Loucy (cell line): ENCODE measurements around the gene RND3.

Experiments used
- H2AFZ ChIP-seq: fragments of 200-600 bp; sonication (generic); 2 replicates; pipeline ENCODE4 v1.6.0; 2016; ENCODE audit warnings: antibody characterized with exemption, mild to moderate bottlenecking, low read length, moderate library complexity
- H3F3A ChIP-seq: fragments of 200-600 bp; 2 replicates; pipeline ENCODE4 v1.6.0; 2016; ENCODE audit warnings: antibody characterized with exemption, low read depth, mild to moderate bottlenecking
- H3K27me3 ChIP-seq: fragments of 200-600 bp; sonication (generic); 2 replicates; pipeline ENCODE4 v1.6.1; 2014; ENCODE audit warnings: low read length, mild to moderate bottlenecking; ENCODE audit not compliant: insufficient read depth, poor library complexity, severe bottlenecking
- H3K36me3 ChIP-seq: fragments of 200-600 bp; sonication (generic); 2 replicates; pipeline ENCODE4 v1.6.1; 2016; ENCODE audit warnings: low read length; ENCODE audit not compliant: insufficient read depth
- H3K4me1 ChIP-seq: fragments of 200-600 bp; sonication (generic); 2 replicates; pipeline ENCODE4 v1.5.1; 2014; ENCODE audit warnings: low read length, mild to moderate bottlenecking; ENCODE audit not compliant: insufficient read depth, poor library complexity, severe bottlenecking
- H3K4me2 ChIP-seq: fragments of 200-600 bp; sonication (generic); 2 replicates; pipeline ENCODE4 v1.6.0; 2014; ENCODE audit warnings: antibody characterized with exemption, low read length, low read depth, mild to moderate bottlenecking; ENCODE audit not compliant: poor library complexity, severe bottlenecking
- H3K4me3 ChIP-seq: fragments of 200-600 bp; sonication (generic); 2 replicates; pipeline ENCODE4 v1.5.1; 2014; ENCODE audit warnings: low read length, mild to moderate bottlenecking, mixed read lengths; ENCODE audit not compliant: poor library complexity, severe bottlenecking
- H3K79me2 ChIP-seq: fragments of 200-600 bp; sonication (generic); 2 replicates; pipeline ENCODE4 v1.6.1; 2014; ENCODE audit warnings: low read length; ENCODE audit not compliant: insufficient read depth
- H3K9ac ChIP-seq: fragments of 200-600 bp; sonication (generic); 2 replicates; pipeline ENCODE4 v1.6.0; 2014; ENCODE audit warnings: mild to moderate bottlenecking, low read depth, low read length, moderate library complexity; ENCODE audit not compliant: poor library complexity, severe bottlenecking
- H3K9me2 ChIP-seq: fragments of 200-600 bp; sonication (generic); replicated peaks from 2 replicates; pipeline ENCODE4 v1.6.1; 2016; ENCODE audit warnings: low read depth, low read length, mixed read lengths
- H3K9me3 ChIP-seq: fragments of 200-600 bp; sonication (generic); 2 replicates; pipeline ENCODE4 v1.6.1; 2014; ENCODE audit warnings: mild to moderate bottlenecking, antibody characterized with exemption, low read length, low read depth; ENCODE audit not compliant: insufficient read depth
- H4K20me1 ChIP-seq: fragments of 200-600 bp; sonication (generic); 2 replicates; pipeline ENCODE4 v1.6.0; 2014; ENCODE audit warnings: antibody characterized with exemption, low read length, mild to moderate bottlenecking; ENCODE audit not compliant: insufficient read depth, poor library complexity, severe bottlenecking
- CTCF ChIP-seq: fragments of 200-600 bp; sonication (generic); conservative IDR thresholded peaks from 2 replicates; pipeline ENCODE4 v1.5.1; 2014; ENCODE audit warnings: mild to moderate bottlenecking, antibody characterized with exemption, low read length
- EZH2phosphoT487 ChIP-seq: fragments of 200-600 bp; IDR thresholded peaks from 2 replicates; pipeline ENCODE4 v1.6.1; 2018; ENCODE audit warnings: antibody characterized with exemption, mild to moderate bottlenecking, moderate library complexity, borderline replicate concordance

RND3 gene

GRCh38 chr2:150438041-150438440 lies 49.4 kb downstream of the RND3 start:
- no peaks in the 10 kb centered on the region for H3F3A ChIP-seq

GRCh38 chr2:150432312-150432625 lies 55.2 kb downstream of the RND3 start:
- no peaks in the 10 kb centered on the region for H3F3A ChIP-seq
- H3K4me3 ChIP-seq, result no peak overlapping the region
- H3K79me2 ChIP-seq, result no peaks in the 10 kb centered on the region
- no peak overlapping the region for H2AFZ ChIP-seq
- H4K20me1 ChIP-seq, result no peaks in the 10 kb centered on the region
- TF ChIP-seq EZH2phosphoT487 (no peak), CTCF (no peak)
- H3K27me3 ChIP-seq, result no peaks in the 10 kb centered on the region
- H3K4me2 ChIP-seq, result no peak overlapping the region
- no peaks in the 10 kb centered on the region for H3K9me2 ChIP-seq
- H3K36me3 ChIP-seq, result no peaks in the 10 kb centered on the region
- peaks cover 6% of the 10 kb centered on the region; the same call in 1 of the 2 replicates for H3K9me3 ChIP-seq
- H3K9ac ChIP-seq, result no peak overlapping the region
- H3K4me1 ChIP-seq, result peaks cover under 1% of the 10 kb centered on the region

More at GRCh38 chr2:150438041-150438440, 49.4 kb downstream of the RND3 start:
- no peak overlapping the region for H3K4me2 ChIP-seq
- no peaks in the 10 kb centered on the region for H3K36me3 ChIP-seq
- H3K9me3 ChIP-seq, result peaks cover 6% of the 10 kb centered on the region; the same call in 1 of the 2 replicates
- H3K27me3 ChIP-seq, result no peaks in the 10 kb centered on the region
- H4K20me1 ChIP-seq, result no peaks in the 10 kb centered on the region
- no peaks in the 10 kb centered on the region for H3K4me1 ChIP-seq
- no peak overlapping the region for H2AFZ ChIP-seq
- TF ChIP-seq EZH2phosphoT487, result no peak
- TF ChIP-seq CTCF, result no peak
- no peak overlapping the region for H3K9ac ChIP-seq
- no peaks in the 10 kb centered on the region for H3K9me2 ChIP-seq
- H3K79me2 ChIP-seq, result no peaks in the 10 kb centered on the region
- no peak overlapping the region for H3K4me3 ChIP-seq

- Histone ChIP-seq H3K27me3 (no peaks in the 10 kb centered on the region), H3K4me3 (no peak overlapping the region), H3K9me2 (no peaks in the 10 kb centered on the region), H2AFZ (no peak overlapping the region), H3K4me1 (peaks cover 5% of the 10 kb centered on the region), H3K9me3 (peaks cover 6% of the 10 kb centered on the region; the same call in 1 of the 2 replicates), H3F3A (no peaks in the 10 kb centered on the region), H3K36me3 (no peaks in the 10 kb centered on the region), H3K9ac (no peak overlapping the region), H3K4me2 (no peak overlapping the region), H3K79me2 (no peaks in the 10 kb centered on the region), H4K20me1 (no peaks in the 10 kb centered on the region)
- TF ChIP-seq CTCF, result no peak
These were observed 55.7 kb downstream of the RND3 start for GRCh38 chr2:150431561-150432311.
